ENCODE results near the gene U2SURP. TPM values are rescaled to one million over a fixed set of nuclear protein-coding genes. Genes with fewer than 3 reads are reported as not detected.

The U2SURP gene
- total RNA-seq, 4 donors from 2014 or later, result 36.7 to 180 (median 79.3) TPM

DNA sequence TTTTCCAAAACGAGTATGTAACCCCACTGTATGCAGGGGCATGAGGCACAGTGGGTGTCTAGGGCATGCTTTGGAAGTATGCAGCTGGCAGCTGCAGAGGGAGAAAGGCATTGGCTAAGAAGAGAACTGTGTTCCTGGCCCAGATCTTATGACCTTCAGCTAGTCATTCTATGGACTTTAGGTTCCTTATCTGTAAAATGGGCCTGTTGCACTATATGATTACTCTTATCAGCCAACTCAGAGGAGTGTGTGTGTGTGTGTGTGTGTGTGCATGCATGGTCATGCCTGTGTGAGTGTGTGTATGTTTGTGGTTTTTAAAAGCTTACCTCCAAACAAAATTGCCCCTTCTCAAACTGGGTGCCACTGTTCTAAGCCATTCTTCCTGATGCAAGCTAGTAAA lies 90.8 kb downstream of the U2SURP start:
- Histone ChIP-seq H3K27me3 (no peaks in the 10 kb centered on the region), H3K4me1 (no peaks in the 10 kb centered on the region), H3K27ac (no peak overlapping the region), H3K9me3 (no peaks in the 10 kb centered on the region), H3K4me3 (no peak overlapping the region), H3K36me3 (no peaks in the 10 kb centered on the region)
- in situ Hi-C loops (cut with MboI; ENCODE audit: low pct_ligation_motif_present in 1 of 4, low pct_unique_long_range_greater_than_20kb in 1 of 4, low sequenced_read_pairs in 3 of 4) (no loop called here), intact Hi-C loops (cut with DNase I; ENCODE audit: low total_unique reads) (no loop called here)
- WGBS, 2 donors (ENCODE audit: low coverage in 1 of 2), result 67 to 74% methylated on average over 1 of the region's 1 CpG
- no peak for DNase-seq
- TF ChIP-seq, protein P1, sequence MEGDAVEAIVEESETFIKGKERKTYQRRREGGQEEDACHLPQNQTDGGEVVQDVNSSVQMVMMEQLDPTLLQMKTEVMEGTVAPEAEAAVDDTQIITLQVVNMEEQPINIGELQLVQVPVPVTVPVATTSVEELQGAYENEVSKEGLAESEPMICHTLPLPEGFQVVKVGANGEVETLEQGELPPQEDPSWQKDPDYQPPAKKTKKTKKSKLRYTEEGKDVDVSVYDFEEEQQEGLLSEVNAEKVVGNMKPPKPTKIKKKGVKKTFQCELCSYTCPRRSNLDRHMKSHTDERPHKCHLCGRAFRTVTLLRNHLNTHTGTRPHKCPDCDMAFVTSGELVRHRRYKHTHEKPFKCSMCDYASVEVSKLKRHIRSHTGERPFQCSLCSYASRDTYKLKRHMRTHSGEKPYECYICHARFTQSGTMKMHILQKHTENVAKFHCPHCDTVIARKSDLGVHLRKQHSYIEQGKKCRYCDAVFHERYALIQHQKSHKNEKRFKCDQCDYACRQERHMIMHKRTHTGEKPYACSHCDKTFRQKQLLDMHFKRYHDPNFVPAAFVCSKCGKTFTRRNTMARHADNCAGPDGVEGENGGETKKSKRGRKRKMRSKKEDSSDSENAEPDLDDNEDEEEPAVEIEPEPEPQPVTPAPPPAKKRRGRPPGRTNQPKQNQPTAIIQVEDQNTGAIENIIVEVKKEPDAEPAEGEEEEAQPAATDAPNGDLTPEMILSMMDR (IDR thresholded peaks at IDR 0.05), result no peak
- TF ChIP-seq POLR2A (IDR thresholded peaks at IDR 0.05), result no peak
- no peak for TF ChIP-seq POLR2AphosphoS5 (IDR thresholded peaks at IDR 0.05)
- no peak for TF ChIP-seq EP300 (IDR thresholded peaks at IDR 0.05; ENCODE audit: low read depth)

DNA sequence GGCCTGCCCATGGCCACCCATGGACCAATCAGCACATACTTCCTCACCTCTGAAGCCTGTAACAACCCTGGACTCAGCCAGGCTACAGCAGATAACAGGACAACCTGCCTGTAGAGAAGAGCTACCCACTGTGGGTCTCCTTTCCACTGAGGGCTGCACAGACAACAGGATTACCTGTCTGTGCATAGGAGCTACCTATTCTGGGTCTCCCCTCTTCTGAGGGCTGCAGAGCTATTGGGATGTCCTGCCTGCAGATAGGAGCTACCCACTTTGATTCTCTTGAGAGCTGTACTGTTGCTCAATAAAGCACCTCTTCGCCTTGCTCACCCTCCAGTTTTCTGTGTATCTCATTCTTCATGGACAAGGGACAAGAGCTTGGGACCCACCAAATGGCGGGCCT lies 94.4 kb downstream of the U2SURP start:
- no peak for DNase-seq
- H3K9me3 ChIP-seq, result no peaks in the 10 kb centered on the region
- TF ChIP-seq EP300 (IDR thresholded peaks at IDR 0.05; ENCODE audit: low read depth), result no peak
- TF ChIP-seq, protein P1 (IDR thresholded peaks at IDR 0.05), result no peak
- no peak for TF ChIP-seq POLR2AphosphoS5 (IDR thresholded peaks at IDR 0.05)
- TF ChIP-seq POLR2A (IDR thresholded peaks at IDR 0.05), result no peak
- no peaks in the 10 kb centered on the region for H3K36me3 ChIP-seq
- H3K4me3 ChIP-seq, result no peak overlapping the region
- no peaks in the 10 kb centered on the region for H3K27me3 ChIP-seq
- intact Hi-C loops (cut with DNase I; ENCODE audit: low total_unique reads), result no loop called here
- in situ Hi-C loops (cut with MboI; ENCODE audit: low pct_ligation_motif_present in 1 of 4, low pct_unique_long_range_greater_than_20kb in 1 of 4, low sequenced_read_pairs in 3 of 4), result no loop called here
- 94 to 100% methylated on average over 1 to 2 of the region's 2 CpGs for WGBS, 2 donors (ENCODE audit: low coverage in 1 of 2)
- no peaks in the 10 kb centered on the region for H3K4me1 ChIP-seq
- no peak overlapping the region for H3K27ac ChIP-seq

DNA sequence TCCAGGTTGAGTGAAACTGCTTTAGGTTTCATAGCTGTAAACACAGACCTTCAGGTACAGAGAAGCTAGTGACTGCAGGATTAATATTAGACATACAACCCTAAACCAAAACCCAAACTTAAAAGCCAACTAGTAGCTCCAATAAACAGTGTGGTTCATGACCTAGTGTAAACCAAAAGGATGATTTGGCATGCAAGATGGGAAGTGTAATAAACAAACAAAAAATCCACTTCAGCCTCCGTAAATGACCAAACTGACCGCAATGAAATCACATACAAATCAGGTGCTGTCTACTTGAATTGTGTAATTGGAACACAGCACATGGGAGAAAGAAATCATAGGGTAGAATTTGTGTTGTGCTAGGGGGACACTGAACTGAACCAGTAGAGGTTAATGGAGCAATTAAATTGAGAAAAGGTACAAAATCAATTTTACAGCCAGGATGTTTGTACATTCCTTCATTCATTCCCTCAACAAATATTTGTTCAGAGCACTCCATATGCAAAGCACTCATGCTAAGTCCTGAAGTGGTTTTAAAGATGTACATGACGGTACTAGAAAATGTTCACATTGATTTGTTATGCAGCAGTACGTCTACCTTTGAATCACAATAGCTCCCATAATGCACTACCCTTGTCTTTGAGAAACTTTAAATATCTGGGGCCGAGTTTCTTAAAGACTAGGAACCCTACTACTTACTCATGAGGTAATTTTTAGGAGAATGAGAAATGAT lies 96.8 kb downstream of the U2SURP start:
- in situ Hi-C loops (cut with MboI; ENCODE audit: low pct_ligation_motif_present in 1 of 4, low pct_unique_long_range_greater_than_20kb in 1 of 4, low sequenced_read_pairs in 3 of 4), result no loop called here
- no peak for DNase-seq
- Histone ChIP-seq H3K36me3 (no peaks in the 10 kb centered on the region), H3K4me1 (no peaks in the 10 kb centered on the region), H3K27me3 (no peaks in the 10 kb centered on the region), H3K27ac (no peak overlapping the region), H3K4me3 (no peak overlapping the region), H3K9me3 (no peaks in the 10 kb centered on the region)
- TF ChIP-seq EP300 (IDR thresholded peaks at IDR 0.05; ENCODE audit: low read depth), result no peak
- no peak for TF ChIP-seq POLR2AphosphoS5 (IDR thresholded peaks at IDR 0.05)
- TF ChIP-seq POLR2A (IDR thresholded peaks at IDR 0.05), result no peak
- TF ChIP-seq, protein P1 (IDR thresholded peaks at IDR 0.05), result no peak
- 74 to 75% methylated on average over 4 to 5 of the region's 5 CpGs for WGBS, 2 donors (ENCODE audit: low coverage in 1 of 2)
- intact Hi-C loops (cut with DNase I; ENCODE audit: low total_unique reads), result no loop called here

DNA sequence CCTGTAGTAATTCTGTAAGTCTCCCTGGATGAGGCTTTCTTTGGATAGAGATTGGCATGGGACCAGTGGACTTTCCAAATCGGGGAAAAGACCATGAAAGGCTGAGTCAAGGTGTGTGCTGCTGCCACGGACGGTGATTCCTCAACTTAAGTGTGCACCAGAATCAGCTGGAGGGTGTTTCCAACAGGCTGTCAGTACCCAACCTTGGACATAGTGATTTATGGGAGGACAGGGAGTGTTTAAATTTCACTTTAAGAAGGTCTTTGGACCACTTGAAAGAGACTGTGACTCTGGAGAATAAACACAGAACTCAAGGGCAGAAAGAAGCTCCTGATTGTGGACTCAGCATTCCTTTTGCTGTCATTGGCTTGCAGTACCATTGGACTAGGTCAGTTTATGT lies 97.8 kb downstream of the U2SURP start:
- DNase-seq, result no peak
- no peak overlapping the region for H3K4me3 ChIP-seq
- H3K27me3 ChIP-seq, result no peaks in the 10 kb centered on the region
- no peaks in the 10 kb centered on the region for H3K9me3 ChIP-seq
- no peak overlapping the region for H3K27ac ChIP-seq
- intact Hi-C loops (cut with DNase I; ENCODE audit: low total_unique reads), result no loop called here
- H3K36me3 ChIP-seq, result no peaks in the 10 kb centered on the region
- H3K4me1 ChIP-seq, result no peaks in the 10 kb centered on the region
- in situ Hi-C loops (cut with MboI; ENCODE audit: low pct_ligation_motif_present in 1 of 4, low pct_unique_long_range_greater_than_20kb in 1 of 4, low sequenced_read_pairs in 3 of 4), result no loop called here
- TF ChIP-seq POLR2A (IDR thresholded peaks at IDR 0.05) (no peak), POLR2AphosphoS5 (IDR thresholded peaks at IDR 0.05) (no peak), EP300 (IDR thresholded peaks at IDR 0.05; ENCODE audit: low read depth) (no peak)
- TF ChIP-seq, protein P1 (IDR thresholded peaks at IDR 0.05), result no peak
- WGBS, 2 donors (ENCODE audit: low coverage in 1 of 2), result 72% methylated on average over 3 of the region's 3 CpGs; no CpG with 5 or more reads in 1 of the 2 donors
